Stomach (tissue), 4 donors: ENCODE measurements around the gene PC.

Experiments used
- CTCF ChIP-seq, 7 experiments: fragments of 450-650 bp in 4 of 7; fragments of 200-600 bp in 3 of 7; sonication (generic) in 3 of 7; IDR thresholded peaks; one replicate each; pipeline ENCODE4 v1.5.1; 2016 to 2019; ENCODE audit warnings: antibody characterized with exemption in 7 of 7, control low read depth in 2 of 7, mild to moderate bottlenecking in 1 of 7
- POLR2A ChIP-seq, 4 donors: fragments of 450-650 bp; IDR thresholded peaks; one replicate each; pipeline ENCODE4 v1.6.1; 2016; ENCODE audit warnings: antibody characterized with exemption in 4 of 4, control low read depth in 2 of 4, mild to moderate bottlenecking in 1 of 4, moderate library complexity in 1 of 4

- TF ChIP-seq CTCF (IDR thresholded peaks at IDR 0.05) = no peak
- TF ChIP-seq POLR2A (IDR thresholded peaks at IDR 0.05) = no peak
These were observed 91.6 kb downstream of the PC start for GRCh38 chr11:66866511-66866986.
